ENCODE measurements around the gene PLOD1. TPM values are rescaled to one million over a fixed set of nuclear protein-coding genes. Genes with fewer than 3 reads are reported as not detected.
A peak's percentile ranks its signal among the peaks of the same experiment; 100 is the strongest.

The PLOD1 gene
- total RNA-seq, 2 experiments from 2014 or later, result 10.5 to 11.1 TPM

DNA sequence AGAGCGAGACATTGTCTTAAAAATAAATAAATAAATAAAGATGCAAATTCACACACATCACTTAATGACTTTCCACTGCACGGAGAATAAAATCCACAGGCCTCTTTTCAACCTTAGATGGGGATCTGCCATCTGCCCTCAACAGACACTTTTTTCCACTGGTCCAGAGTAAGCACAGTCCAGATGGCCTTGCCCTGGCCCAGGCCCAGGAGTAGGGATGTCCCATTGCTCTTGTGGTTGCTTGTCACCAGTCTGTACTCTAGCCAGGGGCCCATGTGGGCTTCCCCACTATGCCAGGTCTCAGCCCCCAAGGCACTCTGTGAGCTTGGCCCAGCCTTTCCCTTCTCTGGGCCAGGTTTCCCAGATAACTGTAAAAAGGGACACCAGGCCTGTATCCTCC is 17.4 kb downstream of the PLOD1 start:
- Mint-ChIP-seq H3K36me3 (ENCODE audit: low read depth) (no peaks in the 10 kb centered on the region), H3K4me3 (no peak overlapping the region), H3K27me3 (no peaks in the 10 kb centered on the region), H3K27ac (no peak overlapping the region), H3K4me1 (no peaks in the 10 kb centered on the region), H3K9me3 (peaks cover 4% of the 10 kb centered on the region)
- ChIA-PET CTCF (no interaction called here), POLR2A (interaction anchor here (0.6 kb wide), 2 partner anchors 44 to 268 kb away, joined by 3 read pairs; no protein-coding TSS in a partner anchor)
- no peak for DNase-seq

DNA sequence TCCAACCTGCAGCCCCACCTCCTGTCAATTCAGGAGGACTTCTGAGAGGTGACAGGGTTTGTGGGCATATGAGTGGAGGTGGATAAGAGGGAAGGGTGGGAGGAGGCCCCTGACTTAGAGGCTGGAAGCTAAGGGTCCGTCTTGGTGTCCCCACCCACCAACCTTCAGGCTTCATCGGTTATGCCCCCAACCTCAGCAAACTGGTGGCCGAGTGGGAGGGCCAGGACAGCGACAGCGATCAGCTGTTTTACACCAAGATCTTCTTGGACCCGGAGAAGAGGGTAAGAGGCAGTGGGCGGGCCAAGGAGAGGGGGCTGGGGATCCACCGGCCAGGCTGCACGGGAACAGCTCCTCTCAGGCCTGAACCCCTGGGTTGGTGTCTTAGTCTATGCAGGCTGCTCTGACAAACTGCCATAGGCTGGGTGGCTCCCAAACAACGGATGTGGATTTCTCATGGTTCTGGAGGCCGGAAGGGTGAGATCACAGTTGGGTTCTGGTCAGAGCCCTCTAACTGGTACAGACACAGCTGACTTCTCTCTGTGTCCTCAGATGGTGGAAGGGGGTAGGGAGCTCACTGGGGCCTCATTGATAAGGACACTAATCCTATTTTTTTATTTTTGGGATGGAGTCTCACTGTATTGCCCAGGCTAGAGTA is 18.1 kb downstream of the PLOD1 start:
- H3K27ac Mint-ChIP-seq, result no peak overlapping the region
- H3K9me3 Mint-ChIP-seq, result peaks cover 4% of the 10 kb centered on the region
- DNase-seq, result no peak
- H3K4me3 Mint-ChIP-seq, result no peak overlapping the region
- H3K36me3 Mint-ChIP-seq (ENCODE audit: low read depth), result no peaks in the 10 kb centered on the region
- CTCF ChIA-PET, result no interaction called here
- no peaks in the 10 kb centered on the region for H3K27me3 Mint-ChIP-seq
- no peaks in the 10 kb centered on the region for H3K4me1 Mint-ChIP-seq
- POLR2A ChIA-PET, result interaction anchor here (0.6 kb wide), 2 partner anchors 44 to 269 kb away, joined by 3 read pairs; no protein-coding TSS in a partner anchor

GRCh38 chr1:11955221-11955620 is 20.7 kb downstream of the PLOD1 start:
- DNase-seq, result no peak
- no peaks in the 10 kb centered on the region for H3K36me3 Mint-ChIP-seq (ENCODE audit: low read depth)
- ChIA-PET CTCF (no interaction called here), POLR2A (no interaction called here)
- H3K4me1 Mint-ChIP-seq, result no peaks in the 10 kb centered on the region
- H3K4me3 Mint-ChIP-seq, result no peak overlapping the region
- no peak overlapping the region for H3K27ac Mint-ChIP-seq
- H3K27me3 Mint-ChIP-seq, result no peaks in the 10 kb centered on the region
- no peaks in the 10 kb centered on the region for H3K9me3 Mint-ChIP-seq

- ChIA-PET POLR2A (no interaction called here), CTCF (interaction anchor here (0.9 kb wide), 1 partner anchor 36 kb away, joined by 3 read pairs; no protein-coding TSS in a partner anchor)
These were observed 22.9 kb downstream of the PLOD1 start for GRCh38 chr1:11957398-11957797.

DNA sequence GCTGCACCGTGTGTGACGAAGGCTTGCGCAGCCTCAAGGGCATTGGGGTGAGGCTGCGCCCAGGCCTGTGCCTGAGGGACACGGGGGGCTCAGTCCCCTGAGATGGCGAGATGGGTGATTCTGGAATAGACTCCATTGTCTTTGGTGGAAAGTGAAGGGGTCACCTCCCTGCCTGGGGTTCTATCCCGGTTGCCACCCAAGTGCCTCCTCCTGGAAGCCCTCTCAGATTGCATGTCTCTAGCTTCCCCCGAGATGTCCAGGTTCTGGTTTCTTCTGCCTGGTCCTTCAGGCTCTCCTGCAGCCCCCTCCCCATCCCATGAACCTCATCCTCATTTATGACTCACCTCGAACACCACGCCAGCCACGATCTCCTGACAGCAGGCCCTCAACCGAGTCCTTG is 23.4 kb downstream of the PLOD1 start:
- ChIA-PET CTCF (interaction anchor here (0.9 kb wide), 1 partner anchor 36 kb away, joined by 3 read pairs; no protein-coding TSS in a partner anchor), POLR2A (no interaction called here)
- Mint-ChIP-seq H3K4me3 (no peak overlapping the region), H3K36me3 (ENCODE audit: low read depth) (no peaks in the 10 kb centered on the region), H3K27me3 (no peaks in the 10 kb centered on the region), H3K27ac (no peak overlapping the region), H3K9me3 (no peaks in the 10 kb centered on the region), H3K4me1 (no peaks in the 10 kb centered on the region)
- DNase-seq, result no peak

More at GRCh38 chr1:11957398-11957797, 22.9 kb downstream of the PLOD1 start:
- Mint-ChIP-seq H3K9me3 (no peaks in the 10 kb centered on the region), H3K36me3 (ENCODE audit: low read depth) (no peaks in the 10 kb centered on the region), H3K4me1 (no peaks in the 10 kb centered on the region), H3K27me3 (no peaks in the 10 kb centered on the region), H3K27ac (no peak overlapping the region), H3K4me3 (no peak overlapping the region)
- no peak for DNase-seq

DNA sequence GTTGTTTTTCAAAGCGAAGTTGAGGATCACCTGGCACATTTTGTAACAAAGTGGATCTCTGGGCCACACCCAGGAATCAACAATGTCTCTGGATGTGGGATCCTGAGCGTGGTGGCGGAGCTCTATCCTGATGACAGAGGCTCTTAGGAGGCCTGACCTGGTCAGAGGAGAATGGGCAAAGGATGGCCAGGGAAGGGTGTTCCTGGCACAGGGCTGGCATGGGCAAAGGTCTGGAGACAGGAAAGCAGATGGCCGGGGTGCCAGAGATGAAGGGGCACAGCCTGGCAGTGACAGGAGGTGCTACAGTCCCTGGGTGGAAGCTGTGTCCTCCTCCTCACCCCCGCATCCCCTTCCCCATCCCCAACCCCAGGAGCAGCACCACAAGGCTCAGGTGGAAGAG is 25.8 kb downstream of the PLOD1 start:
- H3K4me1 Mint-ChIP-seq, result no peaks in the 10 kb centered on the region
- no peaks in the 10 kb centered on the region for H3K9me3 Mint-ChIP-seq
- no peak overlapping the region for H3K4me3 Mint-ChIP-seq
- H3K36me3 Mint-ChIP-seq (ENCODE audit: low read depth), result no peaks in the 10 kb centered on the region
- no peak overlapping the region for H3K27ac Mint-ChIP-seq
- DNase-seq, result no peak
- ChIA-PET CTCF (no interaction called here), POLR2A (interaction anchor here (0.6 kb wide), 1 partner anchor 52 kb away, joined by 3 read pairs; no protein-coding TSS in a partner anchor)
- no peaks in the 10 kb centered on the region for H3K27me3 Mint-ChIP-seq

DNA sequence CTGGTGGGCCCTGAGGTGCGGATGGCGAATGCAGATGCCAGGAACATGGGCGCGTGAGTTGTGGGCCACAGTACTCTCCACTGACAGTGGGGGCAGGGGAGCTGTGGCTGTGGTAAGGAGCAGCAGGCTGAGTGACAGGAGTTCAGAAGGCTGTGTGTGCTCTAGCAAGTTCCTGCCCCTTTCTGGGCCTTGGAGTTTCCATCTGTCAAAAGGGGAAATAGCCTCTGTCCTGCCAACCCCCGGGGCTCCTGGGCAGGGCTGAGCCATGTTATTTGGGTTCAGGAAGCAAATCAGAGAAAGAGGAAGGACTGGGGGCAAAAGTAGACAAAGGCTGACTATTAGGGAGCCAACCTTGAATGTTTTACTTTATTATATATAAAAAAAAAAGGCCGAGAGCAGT is 26.2 kb downstream of the PLOD1 start:
- Mint-ChIP-seq H3K4me1 (no peaks in the 10 kb centered on the region), H3K27me3 (no peaks in the 10 kb centered on the region), H3K9me3 (no peaks in the 10 kb centered on the region), H3K27ac (no peak overlapping the region), H3K4me3 (no peak overlapping the region), H3K36me3 (ENCODE audit: low read depth) (no peaks in the 10 kb centered on the region)
- ChIA-PET CTCF (interaction anchor here (0.6 kb wide), 1 partner anchor 60 kb away, joined by 3 read pairs; no protein-coding TSS in a partner anchor), POLR2A (no interaction called here)
- no peak for DNase-seq

GRCh38 chr1:11961230-11961629 is 26.7 kb downstream of the PLOD1 start:
- H3K4me3 Mint-ChIP-seq, result no peak overlapping the region
- no peaks in the 10 kb centered on the region for H3K4me1 Mint-ChIP-seq
- H3K36me3 Mint-ChIP-seq (ENCODE audit: low read depth), result no peaks in the 10 kb centered on the region
- H3K9me3 Mint-ChIP-seq, result no peaks in the 10 kb centered on the region
- ChIA-PET POLR2A (no interaction called here), CTCF (interaction anchor here (0.6 to 2.1 kb wide), 2 partner anchors 12 to 59 kb away, joined by 3 to 9 read pairs; no protein-coding TSS in a partner anchor)
- no peaks in the 10 kb centered on the region for H3K27me3 Mint-ChIP-seq
- no peak overlapping the region for H3K27ac Mint-ChIP-seq
- DNase-seq, result no peak

DNA sequence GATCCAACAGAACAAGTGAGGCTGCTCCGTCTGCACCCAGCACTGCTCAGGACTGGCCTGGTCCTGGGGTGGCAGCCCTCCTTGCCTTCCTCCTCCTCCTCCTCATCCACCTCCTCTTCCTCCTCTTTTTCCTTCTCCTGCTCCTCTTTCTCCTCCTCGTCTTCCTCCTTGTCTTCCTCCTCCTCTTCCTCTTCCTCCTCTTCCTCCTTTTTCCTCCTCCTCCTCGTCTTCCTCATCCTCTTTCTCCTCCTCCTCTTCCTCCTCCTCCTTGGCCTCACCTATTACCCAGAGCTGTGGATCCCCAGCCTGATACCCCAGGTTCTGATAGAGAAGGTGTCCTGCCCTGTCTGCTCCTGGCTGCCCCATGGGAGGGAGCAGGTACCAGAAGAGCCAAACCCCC is 29.1 kb downstream of the PLOD1 start:
- Mint-ChIP-seq H3K36me3 (ENCODE audit: low read depth) (no peaks in the 10 kb centered on the region), H3K4me3 (no peak overlapping the region), H3K4me1 (no peaks in the 10 kb centered on the region), H3K9me3 (no peaks in the 10 kb centered on the region), H3K27ac (no peak overlapping the region), H3K27me3 (no peaks in the 10 kb centered on the region)
- CTCF ChIA-PET, result interaction anchor here (0.6 to 2.1 kb wide), 3 partner anchors 10 to 1760 kb away, joined by 4 to 9 read pairs (median 7); no protein-coding TSS in a partner anchor
- no peak for DNase-seq
- POLR2A ChIA-PET, result no interaction called here

- Mint-ChIP-seq H3K9me3 (no peaks in the 10 kb centered on the region), H3K4me3 (no peak overlapping the region), H3K27ac (no peak overlapping the region), H3K36me3 (ENCODE audit: low read depth) (no peaks in the 10 kb centered on the region), H3K4me1 (no peaks in the 10 kb centered on the region), H3K27me3 (no peaks in the 10 kb centered on the region)
- POLR2A ChIA-PET, result no interaction called here
- CTCF ChIA-PET, result interaction anchor here (0.6 kb wide), 1 partner anchor 242 kb away, joined by 5 read pairs; no protein-coding TSS in a partner anchor
- no peak for DNase-seq
These were observed 30.1 kb downstream of the PLOD1 start for GRCh38 chr1:11964656-11965055.

DNA sequence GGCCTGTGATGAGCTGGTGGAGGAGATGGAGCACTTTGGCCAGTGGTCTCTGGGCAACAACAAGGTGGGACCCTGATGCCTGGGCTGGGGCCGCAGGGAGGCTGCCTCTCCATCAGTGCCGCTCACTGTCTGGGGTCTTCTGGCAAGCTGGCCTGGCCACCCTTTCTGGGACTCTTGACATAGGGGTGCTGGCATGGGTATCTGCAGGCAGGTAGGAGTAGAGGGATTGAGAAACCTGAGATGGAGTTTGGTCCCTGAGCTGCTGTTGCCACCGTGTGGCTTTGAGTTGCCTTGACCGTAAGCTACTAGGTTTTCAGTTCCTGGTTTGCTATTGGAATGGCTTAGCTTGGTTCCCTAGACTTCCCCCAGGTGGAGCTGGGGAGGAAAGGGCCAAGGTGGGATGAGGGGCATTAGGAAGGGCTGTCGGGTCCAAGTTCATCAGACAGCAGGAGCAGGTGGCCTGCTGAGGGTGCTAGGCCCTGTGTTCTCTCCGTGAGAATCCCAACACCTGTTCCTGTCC is 32.6 kb downstream of the PLOD1 start:
- ChIA-PET CTCF (interaction anchor here (0.6 to 1.9 kb wide), 7 partner anchors 17 to 157 kb away, joined by 3 to 5 read pairs (median 3); no protein-coding TSS in a partner anchor), POLR2A (interaction anchor here (0.9 to 2.9 kb wide), 2 partner anchors 57 to 59 kb away, joined by 3 to 9 read pairs; no protein-coding TSS in a partner anchor)
- Mint-ChIP-seq H3K9me3 (no peaks in the 10 kb centered on the region), H3K4me3 (no peak overlapping the region), H3K27me3 (no peaks in the 10 kb centered on the region), H3K4me1 (peaks cover 7% of the 10 kb centered on the region), H3K36me3 (ENCODE audit: low read depth) (no peaks in the 10 kb centered on the region), H3K27ac (no peak overlapping the region)
- peak; percentile 25 for DNase-seq

GRCh38 chr1:11970441-11971185 is 36.1 kb downstream of the PLOD1 start:
- CTCF ChIA-PET, result interaction anchor here (0.6 kb wide), 1 partner anchor 43 kb away, joined by 3 read pairs; no protein-coding TSS in a partner anchor
- no peak overlapping the region for H3K4me3 Mint-ChIP-seq
- no peaks in the 10 kb centered on the region for H3K9me3 Mint-ChIP-seq
- DNase-seq, result no peak
- H3K4me1 Mint-ChIP-seq, result peaks cover 25% of the 10 kb centered on the region
- no peaks in the 10 kb centered on the region for H3K27me3 Mint-ChIP-seq
- POLR2A ChIA-PET, result no interaction called here
- H3K27ac Mint-ChIP-seq, result no peak overlapping the region
- no peaks in the 10 kb centered on the region for H3K36me3 Mint-ChIP-seq (ENCODE audit: low read depth)

- DNase-seq, result no peak
- peaks cover 44% of the 10 kb centered on the region for H3K4me1 Mint-ChIP-seq
- no peaks in the 10 kb centered on the region for H3K27me3 Mint-ChIP-seq
- no peak overlapping the region for H3K27ac Mint-ChIP-seq
- H3K9me3 Mint-ChIP-seq, result no peaks in the 10 kb centered on the region
- no peak overlapping the region for H3K4me3 Mint-ChIP-seq
- POLR2A ChIA-PET, result no interaction called here
- CTCF ChIA-PET, result no interaction called here
- peaks cover 3% of the 10 kb centered on the region for H3K36me3 Mint-ChIP-seq (ENCODE audit: low read depth)
These were observed 43.1 kb downstream of the PLOD1 start for GRCh38 chr1:11977625-11978024.

Measured in activated CD4-positive, alpha-beta T cell treated with anti-CD3 and anti-CD28 coated beads, Interleukin-2, amount 10 ng/mL, durations not matched to agents 7 days and 5 days (primary cell).